Loucy (cell line): ENCODE data around the gene GALM.

ENCODE experiments used
- CTCF ChIP-seq: fragments of 200-600 bp; sonication (generic); conservative IDR thresholded peaks from 2 replicates; pipeline ENCODE4 v1.5.1; 2014; ENCODE audit warnings: mild to moderate bottlenecking, antibody characterized with exemption, low read length
- EZH2phosphoT487 ChIP-seq: fragments of 200-600 bp; IDR thresholded peaks from 2 replicates; pipeline ENCODE4 v1.6.1; 2018; ENCODE audit warnings: antibody characterized with exemption, mild to moderate bottlenecking, moderate library complexity, borderline replicate concordance

- TF ChIP-seq CTCF (no peak), EZH2phosphoT487 (no peak)
Observed at GRCh38 chr2:38653715-38654527, 12.0 kb upstream of the GALM start.
